BJ (cell line): ENCODE data around the gene BCHE. TPM values are rescaled to one million over a fixed set of nuclear protein-coding genes. Genes with fewer than 3 reads are reported as not detected.

Experiments used
- CTCF ChIA-PET: fragments of 350-600 bp; formaldehyde crosslinking; extraction: SDS; loops from one replicate; lab custom pipeline; 2021; ENCODE audit warnings: antibody characterized with exemption, inconsistent platforms; lab: Yijun Ruan, JAX
- POLR2A ChIA-PET: fragments of 300-600 bp; sonication (Branson Sonifier 250); formaldehyde crosslinking; extraction: SDS; loops from one replicate; lab custom pipeline; 2021; ENCODE audit warnings: antibody characterized with exemption; lab: Charles Lee
- DNase-seq: peaks from one replicate; pipeline ENCODE4 v3.0.0-alpha.2; 2011; ENCODE audit warnings: low read depth
- H3K27me3 ChIP-seq: 2 replicates; pipeline ENCODE4 v1.6.0; 2011; ENCODE audit warnings: low read length; ENCODE audit not compliant: control insufficient read depth, insufficient read depth
- H3K36me3 ChIP-seq: 2 replicates; pipeline ENCODE4 v1.5.1; 2011; ENCODE audit warnings: low read length; ENCODE audit not compliant: control insufficient read depth, insufficient read depth
- H3K4me3 ChIP-seq: 2 replicates; pipeline ENCODE4 v1.5.1; 2011; ENCODE audit warnings: low read depth, mild to moderate bottlenecking, control low read depth, low read length
- polyA minus RNA-seq: library from RNA; depleted of rRNA, polyadenylated mRNA; stranded (reverse); fragments of >200 nt; gene quantifications from 2 replicates; pipeline ENCODE4 v1.2.3, GENCODE V29; 2011; rRNA and poly(A)+ RNA removed
- polyA plus RNA-seq: library from polyadenylated mRNA; depleted of rRNA; stranded (reverse); fragments of >200 nt; gene quantifications from 2 replicates; pipeline ENCODE4 v1.2.3, GENCODE V29; 2011; rRNA removed
- TF ChIP-seq, protein P1 (sequence below): IDR thresholded peaks from 2 replicates; pipeline ENCODE4 v1.5.1; 2011; ENCODE audit warnings: low read depth, mild to moderate bottlenecking, control low read depth, inconsistent platforms, low read length, moderate library complexity; ENCODE audit not compliant: insufficient read depth

Gene BCHE
- not detected in 2 replicates for polyA plus RNA-seq
- polyA minus RNA-seq = not detected in 2 replicates

DNA sequence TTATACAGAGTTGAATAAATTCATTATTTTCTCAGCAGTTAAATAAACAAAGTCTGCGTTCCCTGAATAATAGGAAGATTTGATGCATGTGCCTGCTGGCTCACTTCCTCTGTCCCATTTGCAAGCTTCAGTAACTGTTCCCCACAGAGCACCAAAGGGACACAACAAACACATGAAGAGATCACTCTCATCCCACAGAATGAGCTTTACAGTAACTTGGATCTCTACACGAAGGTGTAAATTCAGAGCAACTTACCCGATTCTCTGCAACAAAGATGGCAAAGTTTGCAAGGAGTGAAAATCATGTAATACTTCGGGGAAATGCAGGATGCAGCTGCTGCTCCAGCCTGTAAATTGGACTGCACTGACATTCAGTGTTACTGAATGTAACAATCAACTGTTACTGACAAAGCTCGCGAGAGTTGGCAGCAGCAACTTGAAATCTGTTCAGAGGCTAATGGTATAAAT, at the start of gene BCHE:
BCHE (minus strand) TSS at position 366 of the 468 bp plus-strand sequence. CDS start 6,390 bp downstream, outside the sequence.
- H3K36me3 ChIP-seq = no peaks in the 10 kb centered on the region
- POLR2A ChIA-PET = no interaction called here
- DNase-seq = no peak
- no peak within 1 kb of the TSS for H3K4me3 ChIP-seq
- H3K27me3 ChIP-seq = no peaks in the 10 kb centered on the region
- TF ChIP-seq, protein P1, sequence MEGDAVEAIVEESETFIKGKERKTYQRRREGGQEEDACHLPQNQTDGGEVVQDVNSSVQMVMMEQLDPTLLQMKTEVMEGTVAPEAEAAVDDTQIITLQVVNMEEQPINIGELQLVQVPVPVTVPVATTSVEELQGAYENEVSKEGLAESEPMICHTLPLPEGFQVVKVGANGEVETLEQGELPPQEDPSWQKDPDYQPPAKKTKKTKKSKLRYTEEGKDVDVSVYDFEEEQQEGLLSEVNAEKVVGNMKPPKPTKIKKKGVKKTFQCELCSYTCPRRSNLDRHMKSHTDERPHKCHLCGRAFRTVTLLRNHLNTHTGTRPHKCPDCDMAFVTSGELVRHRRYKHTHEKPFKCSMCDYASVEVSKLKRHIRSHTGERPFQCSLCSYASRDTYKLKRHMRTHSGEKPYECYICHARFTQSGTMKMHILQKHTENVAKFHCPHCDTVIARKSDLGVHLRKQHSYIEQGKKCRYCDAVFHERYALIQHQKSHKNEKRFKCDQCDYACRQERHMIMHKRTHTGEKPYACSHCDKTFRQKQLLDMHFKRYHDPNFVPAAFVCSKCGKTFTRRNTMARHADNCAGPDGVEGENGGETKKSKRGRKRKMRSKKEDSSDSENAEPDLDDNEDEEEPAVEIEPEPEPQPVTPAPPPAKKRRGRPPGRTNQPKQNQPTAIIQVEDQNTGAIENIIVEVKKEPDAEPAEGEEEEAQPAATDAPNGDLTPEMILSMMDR = no peak
- CTCF ChIA-PET = no interaction called here

DNA sequence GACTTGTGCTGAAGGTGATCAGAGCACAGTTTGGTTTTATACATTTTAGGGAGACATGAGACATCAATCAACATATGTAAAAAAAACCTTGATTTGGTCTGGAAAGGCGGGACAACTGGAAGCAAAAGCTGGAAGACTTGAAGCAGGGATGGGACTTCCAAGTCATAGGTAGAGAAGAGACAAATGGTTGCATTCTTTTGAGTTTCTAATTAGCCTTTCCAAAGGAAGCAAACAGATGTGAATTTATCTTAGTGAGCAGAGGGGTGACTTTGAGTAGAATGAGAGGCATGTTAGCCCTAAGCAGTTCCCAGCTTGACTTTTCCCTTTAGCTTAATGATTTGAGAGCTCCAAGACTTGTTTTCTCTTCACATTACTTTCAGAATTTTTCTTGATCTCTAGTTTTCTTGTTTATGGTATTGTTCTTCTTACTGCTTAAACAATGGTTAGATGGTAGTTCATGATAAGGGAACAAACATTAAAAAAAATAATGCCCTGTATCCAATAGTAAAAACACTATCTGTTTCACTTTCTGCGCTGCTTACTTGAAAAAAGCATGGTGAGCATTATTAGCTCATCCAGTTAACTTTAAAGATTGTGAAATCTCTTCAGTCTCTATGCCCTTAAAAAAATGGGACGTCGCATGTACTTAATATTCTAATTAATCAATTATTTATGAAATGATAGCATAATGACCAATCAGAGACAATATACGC, 48.5 kb upstream of the BCHE start:
- ChIA-PET POLR2A (no interaction called here), CTCF (no interaction called here)
- DNase-seq = no peak
- H3K27me3 ChIP-seq = no peaks in the 10 kb centered on the region
- TF ChIP-seq, protein P1 = no peak
- H3K4me3 ChIP-seq = no peak overlapping the region
- H3K36me3 ChIP-seq = no peaks in the 10 kb centered on the region

DNA sequence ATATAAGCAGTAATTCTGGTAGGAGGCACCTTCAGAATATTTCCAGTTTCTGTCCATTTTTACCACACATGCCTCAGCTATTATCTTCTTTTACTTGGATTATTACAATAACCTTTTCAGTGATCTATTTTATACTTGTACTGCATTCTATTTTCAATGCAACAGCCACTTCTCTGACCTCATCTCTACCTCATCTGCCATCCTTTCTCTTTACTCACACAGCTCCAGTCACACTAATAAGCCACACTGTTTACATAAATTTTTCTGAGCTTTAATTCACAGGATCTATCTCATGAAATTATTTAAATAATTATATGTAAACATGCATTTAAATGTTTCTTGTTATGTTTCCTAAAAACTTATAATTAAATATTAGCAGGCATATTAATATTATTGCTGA, 47.3 kb upstream of the BCHE start:
- no peak for DNase-seq
- POLR2A ChIA-PET = no interaction called here
- Histone ChIP-seq H3K36me3 (no peaks in the 10 kb centered on the region), H3K4me3 (no peak overlapping the region), H3K27me3 (no peaks in the 10 kb centered on the region)
- CTCF ChIA-PET = no interaction called here
- TF ChIP-seq, protein P1 = no peak

DNA sequence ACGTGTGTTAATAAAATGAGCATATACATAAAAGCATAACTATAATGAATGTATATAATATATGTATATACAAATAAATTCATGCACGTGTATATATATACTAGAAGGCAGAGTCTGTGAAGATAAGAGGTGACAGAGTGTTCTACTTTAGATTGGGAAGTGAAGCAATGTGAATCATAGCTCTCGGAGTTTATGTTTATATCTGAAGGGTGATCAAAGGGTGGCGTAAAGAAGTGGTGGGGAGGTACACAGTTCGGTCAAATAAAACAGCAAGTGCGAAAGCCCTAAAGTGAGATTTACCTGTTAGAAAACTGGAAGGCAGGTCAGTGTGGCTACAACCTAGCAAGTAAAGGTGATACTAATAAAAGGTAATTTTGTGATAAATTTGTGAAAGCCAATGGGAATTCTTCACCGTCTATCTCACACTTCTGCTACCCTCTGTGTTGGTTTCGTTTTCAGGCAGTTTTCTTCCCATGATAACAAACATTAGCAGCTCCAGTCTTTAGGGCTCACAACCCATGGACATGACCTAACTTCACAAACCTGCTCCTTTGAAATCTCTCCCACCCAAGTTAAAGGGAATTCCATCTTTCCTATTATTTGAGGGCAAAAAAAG, 46.7 kb upstream of the BCHE start:
- Histone ChIP-seq H3K4me3 (no peak overlapping the region), H3K27me3 (no peaks in the 10 kb centered on the region), H3K36me3 (no peaks in the 10 kb centered on the region)
- TF ChIP-seq, protein P1 = no peak
- POLR2A ChIA-PET = no interaction called here
- DNase-seq = no peak
- CTCF ChIA-PET = no interaction called here

DNA sequence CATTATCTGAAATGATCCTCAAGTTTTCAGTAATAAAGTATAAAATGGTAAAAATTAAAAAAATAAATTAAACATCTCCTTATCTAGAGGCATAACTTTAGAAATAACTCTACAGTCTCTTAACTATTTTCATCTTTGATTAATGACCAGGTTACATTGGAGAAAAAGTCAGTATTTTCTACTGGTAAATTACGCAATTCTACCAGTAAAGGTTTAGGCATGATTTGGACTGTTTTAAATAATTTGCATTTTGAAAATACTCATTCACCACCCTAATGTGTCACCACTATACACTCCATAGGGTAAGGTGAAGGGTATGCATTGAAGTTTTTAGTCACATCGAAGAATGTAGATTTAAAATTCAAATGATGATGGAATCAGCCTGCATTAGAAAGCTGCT, 45.9 kb upstream of the BCHE start:
- Histone ChIP-seq H3K4me3 (no peak overlapping the region), H3K27me3 (no peaks in the 10 kb centered on the region), H3K36me3 (no peaks in the 10 kb centered on the region)
- no peak for DNase-seq
- POLR2A ChIA-PET = no interaction called here
- TF ChIP-seq, protein P1 = no peak
- CTCF ChIA-PET = no interaction called here
